Measurements from ENCODE around the gene AKR1B15.
A peak's percentile ranks its signal among the peaks of the same experiment; 100 is the strongest.

- peak; percentile 37; the same call in 1 of the 2 replicates for TF ChIP-seq CTCF (conservative IDR thresholded peaks at IDR 0.05; ENCODE audit: low read depth, low read length)
- TF ChIP-seq EZH2 (IDR thresholded peaks at IDR 0.05; ENCODE audit: borderline replicate concordance, low read depth, low read length, poor library complexity, severe bottlenecking), result no peak
Measured at GRCh38 chr7:134553976-134554375, 5.1 kb downstream of the AKR1B15 start.

Measured in A673 (cell line).